Heart left ventricle (tissue), 13 donors: ENCODE measurements around the gene CTXN1.

Source experiments
- POLR2A ChIP-seq, 2 donors: fragments of 450-650 bp; IDR thresholded peaks; one replicate each; pipeline ENCODE4 v1.6.1; 2017; ENCODE audit warnings: antibody characterized with exemption in 2 of 2, mild to moderate bottlenecking in 2 of 2, moderate library complexity in 2 of 2
- TF ChIP-seq, protein P1 (sequence below), 12 donors: fragments of 200-600 bp; sonication (generic) in 4 of 12; IDR thresholded peaks; one replicate each; pipeline versions ENCODE4 v1.5.0 to v1.8.0; 2018 to 2022; ENCODE audit warnings: antibody characterized with exemption in 12 of 12, mild to moderate bottlenecking in 5 of 12
- donor health status: ischemic (EF 13 %, LVEDD 7.1; RV severe dilation, severe dysfunction).
- donor health status: DM: no; HTN: yes; CAD: no.
- donor health status: DM: no; HTN: no; CAD: no.
- donor health status: ischemic (EF 25% LVEDD 6.9; RV normal size, moderate dysfunction).
- donor health status: ischemic (EF 25% LVEDD 5.7; RV mildly dilated, moderate dysfunction).
- donor health status: ischemic (EF 35%, LVEDD 5.7; RV mildly dilated, moderate dysfunction).
- donor health status: nonischemic (EF 11% LVEDD 7.7; RV severe dilation, severe dysfunction).
- donor health status: DM: yes; HTN: yes; CAD: no.
- donor health status: PGD.
- donor health status: ischemic (EF 29% LVEDD 5.4; RV normal size, mild dysfunction).
- donor health status: nonischemic (EF 23%, LVEDD 6.1; RV moderate dilation, normal function).

DNA sequence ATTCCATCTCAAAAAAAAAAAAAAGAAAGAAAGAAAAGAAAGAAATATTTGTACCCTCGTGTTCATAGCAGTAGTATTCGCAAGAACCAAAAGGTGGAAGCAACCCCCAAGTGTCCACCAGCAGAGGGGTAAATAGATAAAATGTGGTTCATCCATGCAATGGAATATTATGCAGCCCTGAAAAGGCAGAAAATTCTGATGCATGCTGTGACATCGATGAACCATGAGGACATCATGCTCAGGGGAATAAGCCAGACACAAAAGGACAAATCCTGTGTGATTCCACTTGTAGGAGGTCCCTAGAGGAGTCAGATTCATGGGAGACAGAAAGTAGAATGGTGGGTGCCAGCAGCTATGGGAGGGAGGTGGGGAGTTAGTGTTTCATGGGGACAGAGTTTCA, 44.0 kb downstream of the CTXN1 start:
- TF ChIP-seq, protein P1, sequence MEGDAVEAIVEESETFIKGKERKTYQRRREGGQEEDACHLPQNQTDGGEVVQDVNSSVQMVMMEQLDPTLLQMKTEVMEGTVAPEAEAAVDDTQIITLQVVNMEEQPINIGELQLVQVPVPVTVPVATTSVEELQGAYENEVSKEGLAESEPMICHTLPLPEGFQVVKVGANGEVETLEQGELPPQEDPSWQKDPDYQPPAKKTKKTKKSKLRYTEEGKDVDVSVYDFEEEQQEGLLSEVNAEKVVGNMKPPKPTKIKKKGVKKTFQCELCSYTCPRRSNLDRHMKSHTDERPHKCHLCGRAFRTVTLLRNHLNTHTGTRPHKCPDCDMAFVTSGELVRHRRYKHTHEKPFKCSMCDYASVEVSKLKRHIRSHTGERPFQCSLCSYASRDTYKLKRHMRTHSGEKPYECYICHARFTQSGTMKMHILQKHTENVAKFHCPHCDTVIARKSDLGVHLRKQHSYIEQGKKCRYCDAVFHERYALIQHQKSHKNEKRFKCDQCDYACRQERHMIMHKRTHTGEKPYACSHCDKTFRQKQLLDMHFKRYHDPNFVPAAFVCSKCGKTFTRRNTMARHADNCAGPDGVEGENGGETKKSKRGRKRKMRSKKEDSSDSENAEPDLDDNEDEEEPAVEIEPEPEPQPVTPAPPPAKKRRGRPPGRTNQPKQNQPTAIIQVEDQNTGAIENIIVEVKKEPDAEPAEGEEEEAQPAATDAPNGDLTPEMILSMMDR (IDR thresholded peaks at IDR 0.05), result no peak
- TF ChIP-seq POLR2A (IDR thresholded peaks at IDR 0.05), result no peak
